A549 (cell line): ENCODE results near the gene PLA2G2D. TPM values are rescaled to one million over a fixed set of nuclear protein-coding genes. Genes with fewer than 3 reads are reported as not detected.

Experiments used
- ATAC-seq, 2 experiments: fragments of 200-7000 bp in 1 of 2; fragments of >200 bp in 1 of 2; cut with Nextera tagmentation in 1 of 2; cut with Tn5 transposase in 1 of 2; 3 replicates each; pipeline versions ENCODE4 v1.8.0 to v1.9.1; 2018 to 2020; ENCODE audit warnings: mild to moderate bottlenecking in 1 of 2, moderate library complexity in 1 of 2
- CTCF ChIA-PET: fragments of 300-600 bp; sonication (Branson Sonifier 250); formaldehyde crosslinking; extraction: SDS; loops from one replicate; lab custom pipeline; 2021; ENCODE audit warnings: antibody characterized with exemption, inconsistent platforms; lab: Yijun Ruan, JAX
- POLR2A ChIA-PET: fragments of 350-600 bp; formaldehyde crosslinking; extraction: SDS; loops from one replicate; lab custom pipeline; 2021; ENCODE audit warnings: antibody characterized with exemption, inconsistent platforms; lab: Yijun Ruan, JAX
- DNase-seq, 2 experiments: peaks; one replicate each; pipeline versions ENCODE4 v3.0.0 to v3.0.0-alpha.2; 2011 to 2016; ENCODE audit warnings: low read depth in 1 of 2, low spot score in 1 of 2
- FAIRE-seq: peaks from 2 replicates; lab custom pipeline; 2011; peaks lifted over from hg19 to GRCh38; lab: Jason Lieb, UNC
- H3K27ac ChIP-seq, 2 experiments: fragments of >200 bp; sonication (Bioruptor Twin); formaldehyde crosslinking; 3 replicates each; pipeline ENCODE4 v1.5.1; 2016 to 2017
- H3K4me1 ChIP-seq: fragments of >200 bp; sonication (Bioruptor Twin); formaldehyde crosslinking; 3 replicates; pipeline ENCODE4 v1.6.1; 2016
- H3K4me2 ChIP-seq: fragments of >200 bp; sonication (Bioruptor Twin); formaldehyde crosslinking; 3 replicates; pipeline ENCODE4 v1.6.1; 2016
- H3K4me3 ChIP-seq: fragments of >200 bp; sonication (Bioruptor Twin); formaldehyde crosslinking; 3 replicates; pipeline ENCODE4 v1.5.1; 2016
- H3K9me3 ChIP-seq: fragments of >200 bp; sonication (Bioruptor Twin); formaldehyde crosslinking; 3 replicates; pipeline ENCODE4 v1.6.1; 2016
- BHLHE40 ChIP-seq: IDR thresholded peaks from 2 replicates; pipeline ENCODE4 v1.6.1; 2012; ENCODE audit warnings: low read depth, low read length, inconsistent platforms
- CHD2 ChIP-seq: fragments of 150-350 bp; IDR thresholded peaks from 2 replicates; pipeline ENCODE4 v1.6.1; 2014; ENCODE audit warnings: low read length; ENCODE audit not compliant: partially characterized antibody
- EHMT2 ChIP-seq: fragments of 200-600 bp; sonication (generic); IDR thresholded peaks from 2 replicates; pipeline ENCODE4 v1.6.1; 2016; ENCODE audit warnings: antibody characterized with exemption, low read depth, mild to moderate bottlenecking, moderate library complexity
- EP300 ChIP-seq, 2 experiments: fragments of >200 bp; sonication (Bioruptor Twin); formaldehyde crosslinking; IDR thresholded peaks; 2 replicates in 1 of 2; 3 replicates in 1 of 2; pipeline ENCODE4 v1.6.1; 2016 to 2017
- FOSL2 ChIP-seq, 2 experiments: fragments of 450-650 bp in 1 of 2; fragments of >200 bp in 1 of 2; sonication (Bioruptor Twin) in 1 of 2; formaldehyde crosslinking; IDR thresholded peaks; 2 replicates each; pipeline versions ENCODE4 v1.5.0 to v1.6.1; 2016 to 2020; ENCODE audit warnings: mild to moderate bottlenecking in 1 of 2, moderate library complexity in 1 of 2
- HEYL ChIP-seq: fragments of 250-450 bp; sonication (Bioruptor Pico); IDR thresholded peaks from 2 replicates; pipeline ENCODE4 v1.8.0; 2021; ENCODE audit warnings: mild to moderate bottlenecking, moderate library complexity
- HOXA7 ChIP-seq: fragments of 250-450 bp; sonication (Bioruptor Pico); IDR thresholded peaks from 2 replicates; pipeline ENCODE4 v1.5.0; 2020; ENCODE audit warnings: mild to moderate bottlenecking, moderate library complexity
- HOXB5 ChIP-seq: fragments of 250-450 bp; sonication (Bioruptor Pico); IDR thresholded peaks from 2 replicates; pipeline ENCODE4 v1.5.0; 2020; ENCODE audit warnings: mild to moderate bottlenecking, moderate library complexity
- KDM1A ChIP-seq: fragments of 200-600 bp; sonication (generic); IDR thresholded peaks from 2 replicates; pipeline ENCODE4 v1.6.1; 2016; ENCODE audit warnings: low read depth, mild to moderate bottlenecking
- KDM5A ChIP-seq: fragments of 200-600 bp; sonication (generic); IDR thresholded peaks from 2 replicates; pipeline ENCODE4 v1.6.1; 2016; ENCODE audit warnings: antibody characterized with exemption, mild to moderate bottlenecking
- MAFK ChIP-seq: fragments of 450-650 bp; IDR thresholded peaks from 2 replicates; pipeline ENCODE4 v1.6.1; 2014; ENCODE audit not compliant: partially characterized antibody
- MAZ ChIP-seq: fragments of 150-350 bp; IDR thresholded peaks from 2 replicates; pipeline ENCODE4 v1.6.1; 2014; ENCODE audit warnings: antibody characterized with exemption, low read depth, low read length, borderline replicate concordance
- MYC ChIP-seq: IDR thresholded peaks from 2 replicates; pipeline ENCODE4 v1.6.1; 2012; ENCODE audit warnings: mild to moderate bottlenecking, inconsistent platforms, low read length, improper control_type of control experiment, borderline replicate concordance
- NFE2L2 ChIP-seq: fragments of 150-350 bp; conservative IDR thresholded peaks from 2 replicates; pipeline ENCODE4 v1.6.1; 2014; ENCODE audit warnings: low read length
- PHF8 ChIP-seq: fragments of 200-600 bp; sonication (generic); IDR thresholded peaks from 2 replicates; pipeline ENCODE4 v1.6.1; 2016; ENCODE audit warnings: low read depth, mild to moderate bottlenecking, antibody characterized with exemption, moderate library complexity, borderline replicate concordance
- POLR2A ChIP-seq: IDR thresholded peaks from 2 replicates; pipeline ENCODE4 v1.6.1; 2012; ENCODE audit warnings: mild to moderate bottlenecking, low read length
- RAD21 ChIP-seq, 2 experiments: fragments of >200 bp in 1 of 2; sonication (Bioruptor Twin) in 1 of 2; formaldehyde crosslinking in 1 of 2; IDR thresholded peaks in 1 of 2; conservative IDR thresholded peaks in 1 of 2; 2 replicates in 1 of 2; 3 replicates in 1 of 2; pipeline ENCODE4 v1.6.1; 2012 to 2018; ENCODE audit warnings: inconsistent platforms in 1 of 2
- REST ChIP-seq: fragments of 200-600 bp; sonication (generic); IDR thresholded peaks from 2 replicates; pipeline ENCODE4 v1.6.1; 2016; ENCODE audit warnings: antibody characterized with exemption, mild to moderate bottlenecking, moderate library complexity
- ZC3H11A ChIP-seq: fragments of 450-650 bp; IDR thresholded peaks from 2 replicates; pipeline ENCODE4 v1.6.1; 2014; ENCODE audit warnings: antibody characterized with exemption, mild to moderate bottlenecking
- WGBS: methylation state at CpG from one replicate; pipeline ENCODE4 v1.1.6; 2017; ENCODE audit errors: missing lambda C conversion rate; 5-methylcytosine and 5-hydroxymethylcytosine counted together
- polyA plus RNA-seq, 4 experiments: library from polyadenylated mRNA; depleted of rRNA in 3 of 4; stranded (reverse); fragments of >200 nt; fragmentation: RNase III in 1 of 4; extraction: RNeasy Plus Mini Kit Qiagen cat#74134 plus additional on column Dnase treatment in 1 of 4; gene quantifications; 2 replicates in 3 of 4; 3 replicates in 1 of 4; pipeline ENCODE4 v1.2.3, GENCODE V29; 2011 to 2017
- TF ChIP-seq, protein P1 (sequence below): fragments of 150-350 bp; IDR thresholded peaks from 2 replicates; pipeline ENCODE4 v1.6.1; 2014; ENCODE audit warnings: low read depth, mild to moderate bottlenecking, low read length

Gene PLA2G2D
- polyA plus RNA-seq, 2 of the 4 experiments (the other 2 are of a cell fraction), result not detected

DNA sequence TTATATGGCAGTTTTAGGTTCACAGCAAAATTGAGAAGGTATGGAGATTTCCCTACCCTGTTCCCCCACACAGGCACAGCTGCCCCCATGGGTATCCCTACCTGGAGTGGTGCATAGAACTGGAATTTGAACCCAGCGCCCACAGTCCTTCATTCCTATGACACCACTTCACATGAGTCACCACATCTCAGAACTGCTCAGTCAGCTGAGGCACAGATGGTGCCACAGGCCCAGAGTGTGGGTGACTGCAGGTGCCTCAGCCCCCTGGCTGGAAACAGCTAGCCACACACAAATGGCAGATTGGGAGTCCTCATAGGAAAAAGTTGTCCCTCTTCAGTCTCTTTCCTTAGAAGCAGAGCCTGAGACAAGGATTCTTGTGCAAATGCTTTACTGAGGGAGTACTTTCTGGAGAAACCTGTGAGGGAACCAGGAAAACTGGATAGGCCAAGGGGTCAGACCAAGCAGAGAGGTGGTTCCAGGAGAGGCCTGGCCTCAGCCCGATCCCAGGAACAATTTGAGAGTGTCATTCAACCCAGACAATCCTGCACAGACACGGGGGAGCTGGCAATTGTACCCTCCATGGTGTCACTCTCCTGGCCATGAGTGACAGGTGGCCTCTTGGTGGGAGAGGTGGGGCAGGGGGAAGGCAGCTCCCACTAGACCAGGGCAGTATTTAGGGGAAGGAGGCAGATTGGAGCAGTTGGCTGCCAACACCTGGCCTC, 6.9 kb downstream of the PLA2G2D start:
- TF ChIP-seq, protein P1, sequence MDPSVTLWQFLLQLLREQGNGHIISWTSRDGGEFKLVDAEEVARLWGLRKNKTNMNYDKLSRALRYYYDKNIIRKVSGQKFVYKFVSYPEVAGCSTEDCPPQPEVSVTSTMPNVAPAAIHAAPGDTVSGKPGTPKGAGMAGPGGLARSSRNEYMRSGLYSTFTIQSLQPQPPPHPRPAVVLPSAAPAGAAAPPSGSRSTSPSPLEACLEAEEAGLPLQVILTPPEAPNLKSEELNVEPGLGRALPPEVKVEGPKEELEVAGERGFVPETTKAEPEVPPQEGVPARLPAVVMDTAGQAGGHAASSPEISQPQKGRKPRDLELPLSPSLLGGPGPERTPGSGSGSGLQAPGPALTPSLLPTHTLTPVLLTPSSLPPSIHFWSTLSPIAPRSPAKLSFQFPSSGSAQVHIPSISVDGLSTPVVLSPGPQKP, result no peak
- no peak for TF ChIP-seq HEYL (CRISPR knock-in tag)
- no peak for TF ChIP-seq BHLHE40
- TF ChIP-seq FOSL2 (IDR thresholded peaks at IDR 0.05), result no peak
- TF ChIP-seq FOSL2 (CRISPR knock-in tag; IDR thresholded peaks at IDR 0.05), result no peak
- no peak for TF ChIP-seq RAD21 (conservative IDR thresholded peaks at IDR 0.05 in 1 of 2, IDR thresholded peaks at IDR 0.05 in 1 of 2)
- TF ChIP-seq NFE2L2, result no peak
- TF ChIP-seq KDM1A, result no peak
- no peak for TF ChIP-seq MAZ
- TF ChIP-seq ZC3H11A, result no peak
- no peak for TF ChIP-seq REST
- no peak for TF ChIP-seq PHF8
- TF ChIP-seq KDM5A, result no peak
- no peak for FAIRE-seq
- ATAC-seq, result no peak
- DNase-seq, result no peak
- POLR2A ChIA-PET, result no interaction called here
- H3K4me1 ChIP-seq, result no peaks in the 10 kb centered on the region
- 34% methylated on average over 3 of the region's 3 CpGs for WGBS
- H3K4me2 ChIP-seq, result no peak overlapping the region
- H3K27ac ChIP-seq, result no peak overlapping the region
- H3K9me3 ChIP-seq, result no peaks in the 10 kb centered on the region
- CTCF ChIA-PET, result interaction anchor here (2.0 kb wide), 1 partner anchor 39 kb away, joined by 8 read pairs; no protein-coding TSS in a partner anchor
- H3K4me3 ChIP-seq, result no peak overlapping the region

DNA sequence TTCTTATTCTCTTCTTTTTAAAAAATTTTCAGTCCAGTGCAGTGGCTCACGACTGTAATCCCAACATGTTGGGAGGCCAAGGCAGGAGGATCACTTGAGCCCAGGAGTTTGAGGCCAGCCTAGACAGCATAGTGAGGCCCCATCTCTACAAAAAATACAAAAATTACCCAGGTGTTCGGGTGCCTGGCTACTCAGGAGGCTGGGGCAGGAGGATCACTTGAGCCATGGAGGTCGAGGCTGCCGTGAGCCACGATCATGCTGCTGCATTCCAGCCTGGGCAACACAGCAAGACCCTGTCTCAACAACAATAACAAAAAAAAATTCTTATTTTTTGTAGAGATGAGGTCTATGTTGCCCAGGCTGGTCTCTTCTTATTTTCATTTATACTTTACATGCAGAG, 7.9 kb downstream of the PLA2G2D start:
- ChIA-PET POLR2A (no interaction called here), CTCF (interaction anchor here (0.7 to 1.0 kb wide), 2 partner anchors 21 to 40 kb away, joined by 3 read pairs; no protein-coding TSS in a partner anchor)
- no peak for DNase-seq
- H3K4me2 ChIP-seq, result no peak overlapping the region
- H3K4me1 ChIP-seq, result no peaks in the 10 kb centered on the region
- TF ChIP-seq CHD2 (no peak), MAFK (no peak)
- no peak overlapping the region for H3K27ac ChIP-seq
- no peak for ATAC-seq
- WGBS, result 74% methylated on average over 4 of the region's 5 CpGs
- FAIRE-seq, result no peak
- no peak overlapping the region for H3K4me3 ChIP-seq
- H3K9me3 ChIP-seq, result no peaks in the 10 kb centered on the region

DNA sequence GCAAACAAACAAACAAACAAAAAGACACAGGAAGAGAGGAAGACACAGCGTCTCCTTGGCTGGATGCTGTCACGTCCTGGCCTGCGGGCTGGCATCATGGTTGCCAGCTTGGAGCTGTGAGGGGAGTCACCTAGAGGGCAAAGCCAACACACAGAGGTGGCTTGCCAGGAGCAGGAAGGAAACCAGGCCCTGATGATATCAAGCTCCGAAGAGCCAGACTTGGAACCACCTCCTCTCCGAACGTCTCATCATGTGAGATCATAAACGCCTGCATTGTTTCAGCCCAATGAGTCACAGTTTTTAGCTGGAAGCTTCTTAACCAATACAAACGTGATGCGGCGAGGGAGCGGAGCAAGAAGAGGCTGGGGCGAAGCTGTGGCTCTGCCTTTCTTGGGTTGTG, 8.7 kb downstream of the PLA2G2D start:
- no peak for TF ChIP-seq KDM5A
- no peak for TF ChIP-seq EHMT2
- no peak for TF ChIP-seq HOXB5
- TF ChIP-seq EP300 (IDR thresholded peaks at IDR 0.05), result no peak
- no peak for TF ChIP-seq MYC
- TF ChIP-seq, protein P1, result no peak
- no peak for TF ChIP-seq KDM1A
- TF ChIP-seq HOXA7 (CRISPR knock-in tag), result no peak
- no peak for TF ChIP-seq POLR2A
- Histone ChIP-seq H3K27ac (no peak overlapping the region), H3K4me3 (no peak overlapping the region), H3K4me1 (no peaks in the 10 kb centered on the region), H3K9me3 (no peaks in the 10 kb centered on the region), H3K4me2 (no peak overlapping the region)
- no peak for ATAC-seq
- 76% methylated on average over 12 of the region's 12 CpGs for WGBS
- CTCF ChIA-PET, result interaction anchor here (0.6 to 1.5 kb wide), 4 partner anchors 9 to 229 kb away, joined by 3 read pairs; no protein-coding TSS in a partner anchor
- no peak for FAIRE-seq
- DNase-seq, result no peak
- POLR2A ChIA-PET, result no interaction called here
